M059J (cell line): ENCODE results near the gene TTC4. TPM values are rescaled to one million over a fixed set of nuclear protein-coding genes. Genes with fewer than 3 reads are reported as not detected.

ENCODE experiments used
- DNase-seq: peaks from one replicate; pipeline ENCODE4 v3.0.0-alpha.2; 2012; ENCODE audit warnings: low read depth
- total RNA-seq: library from RNA; depleted of rRNA; stranded (reverse); fragments of >200 nt; shearing (Covaris generic); gene quantifications from 2 replicates; pipeline ENCODE4 v1.2.3, GENCODE V29; 2014; rRNA removed

Gene TTC4
- total RNA-seq, 1 experiment from 2014 or later: 31.9 TPM

GRCh38 chr1:54782156-54782555, 66.5 kb downstream of the TTC4 start:
- no peak for DNase-seq

DNA sequence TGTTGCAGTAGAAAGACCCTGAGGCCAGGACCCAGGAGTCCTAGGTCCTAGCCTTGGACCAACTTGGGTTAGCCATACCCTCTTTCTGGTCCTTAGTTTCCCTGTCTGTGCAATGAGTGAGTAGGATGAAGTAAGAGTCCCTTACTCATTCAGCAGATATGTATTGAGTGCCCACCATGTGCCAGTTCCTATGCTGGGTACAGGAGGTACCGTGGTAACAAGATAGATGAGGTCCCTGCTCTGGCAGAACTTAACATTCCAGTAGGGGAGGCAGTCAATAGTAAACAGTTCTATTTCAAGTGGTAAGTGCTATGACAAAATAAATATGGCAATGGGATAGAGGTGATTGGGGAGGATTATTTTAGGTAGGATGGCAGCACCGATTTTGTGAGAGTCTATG, 66.9 kb downstream of the TTC4 start:
- DNase-seq: no peak

- no peak for DNase-seq
These were observed 68.4 kb downstream of the TTC4 start for GRCh38 chr1:54784066-54784465.

DNA sequence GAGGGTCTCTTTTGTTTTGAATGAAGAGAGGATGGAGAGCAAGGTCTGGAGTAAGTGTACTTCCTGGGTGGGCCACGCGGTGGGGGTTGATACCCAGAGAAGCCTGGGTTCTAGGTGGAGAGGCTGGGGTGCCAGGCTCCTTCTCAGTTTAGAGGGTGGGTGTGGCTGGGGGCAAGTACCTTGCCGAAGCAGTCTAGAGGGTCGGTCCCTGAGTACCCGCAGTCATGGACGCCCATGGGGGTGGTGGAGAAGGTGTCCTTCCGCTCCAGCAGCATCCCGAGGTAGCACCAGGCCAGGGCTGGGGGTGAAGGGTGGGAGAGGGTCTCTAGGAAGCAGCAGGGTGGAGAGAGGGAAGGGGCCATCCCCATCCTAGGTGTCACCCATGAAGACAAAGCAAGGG, 71.1 kb downstream of the TTC4 start:
- DNase-seq: no peak

DNA sequence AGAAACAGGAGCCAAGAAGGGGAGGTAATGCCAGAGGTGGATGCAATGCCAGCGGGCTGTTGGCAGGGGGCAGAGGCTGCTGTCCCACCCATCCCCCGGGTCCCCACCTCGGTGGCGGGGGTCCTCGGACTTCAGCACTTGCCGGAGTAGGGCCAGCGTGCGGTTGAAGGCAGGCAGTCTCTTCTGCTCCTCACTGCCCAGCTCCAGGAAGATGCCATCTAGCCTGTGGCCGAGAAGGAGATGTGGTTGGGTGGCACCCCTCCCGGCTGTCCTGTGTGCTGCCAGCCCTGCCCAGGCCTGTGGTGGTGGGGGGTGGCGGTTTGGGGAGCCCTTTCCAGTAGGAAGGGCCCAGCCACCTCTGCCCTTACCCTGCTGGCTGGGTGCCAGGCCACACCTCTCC, 71.9 kb downstream of the TTC4 start:
- no peak for DNase-seq

- DNase-seq: no peak
These were observed 72.8 kb downstream of the TTC4 start for GRCh38 chr1:54788459-54788858.

- DNase-seq: no peak
These were observed 76.3 kb downstream of the TTC4 start for GRCh38 chr1:54791880-54792522.

Other genes starting within 250 kb of the TTC4 start
- gene ACOT11, start 167.6 kb upstream of the TTC4 start, total RNA-seq: 0.64 and 0.66 TPM in 2 replicates
- not detected in 2 replicates for gene FAM151A, start 92.3 kb upstream of the TTC4 start, total RNA-seq
- gene MROH7, start 74.1 kb upstream of the TTC4 start, total RNA-seq: not detected in 2 replicates
- 7.8 and 10.3 TPM in 2 replicates for gene PARS2, start 48.7 kb downstream of the TTC4 start, total RNA-seq
- gene TTC22, start 85.5 kb downstream of the TTC4 start, total RNA-seq: 0.15 TPM in 1 of 2 replicates, not detected in the other
- gene DHCR24, start 171.3 kb downstream of the TTC4 start, total RNA-seq: 184 and 227 TPM in 2 replicates